VCaP (cell line): Measurements from ENCODE around the gene PPFIBP1.

Experiments used
- H3K27ac ChIP-seq: fragments of 450-650 bp; 2 replicates; pipeline ENCODE4 v1.5.1; 2017
- CTCF ChIP-seq: fragments of 450-650 bp; conservative IDR thresholded peaks from 2 replicates; pipeline ENCODE4 v1.5.1; 2017; ENCODE audit warnings: mild to moderate bottlenecking, moderate library complexity

Gene PPFIBP1

GRCh38 chr12:27521981-27522380 is 2.0 kb upstream of the PPFIBP1 start:
- no peak for TF ChIP-seq CTCF
- no peak overlapping the region for H3K27ac ChIP-seq

- H3K27ac ChIP-seq: peak overlapping the region; percentile 93
- no peak for TF ChIP-seq CTCF
Measured at GRCh38 chr12:27523305-27523641, 733 bp upstream of the PPFIBP1 start.

- H3K27ac ChIP-seq: peak overlapping the region; percentile 93
- peak; percentile 30; the same call in 1 of the 2 replicates for TF ChIP-seq CTCF
Measured at GRCh38 chr12:27524494-27524835, 459 bp downstream of the PPFIBP1 start.

GRCh38 chr12:27524839-27525753 is 1.1 kb downstream of the PPFIBP1 start:
- no peak for TF ChIP-seq CTCF
- H3K27ac ChIP-seq: peak overlapping the region; percentile 93

- no peak overlapping the region for H3K27ac ChIP-seq
- TF ChIP-seq CTCF: no peak
Measured at GRCh38 chr12:27527512-27527911, 3.5 kb downstream of the PPFIBP1 start.

- TF ChIP-seq CTCF: no peak
- H3K27ac ChIP-seq: no peak overlapping the region
Measured at GRCh38 chr12:27528788-27529187, 4.8 kb downstream of the PPFIBP1 start.

GRCh38 chr12:27530157-27530922 is 6.3 kb downstream of the PPFIBP1 start:
- H3K27ac ChIP-seq: no peak overlapping the region
- no peak for TF ChIP-seq CTCF
